H1 (cell line): ENCODE data around the gene CACNA2D1. TPM values are rescaled to one million over a fixed set of nuclear protein-coding genes. Genes with fewer than 3 reads are reported as not detected.

Source experiments
- CBX5 ChIP-seq: fragments of 300-800, 300-1000 bp; sonication (generic); IDR thresholded peaks from 2 replicates; pipeline ENCODE4 v1.7.1; 2016; ENCODE audit warnings: antibody characterized with exemption, low read length, low read depth
- CHD7 ChIP-seq: fragments of 300-600 bp; sonication (generic); IDR thresholded peaks from 2 replicates; pipeline ENCODE4 v1.7.1; 2012; ENCODE audit warnings: low read length, moderate library complexity, mild to moderate bottlenecking, inconsistent platforms; ENCODE audit not compliant: insufficient replicate concordance
- KDM4A ChIP-seq: IDR thresholded peaks from one replicate; pipeline ENCODE4 v1.7.1; 2012; ENCODE audit warnings: low read depth, mild to moderate bottlenecking, moderate library complexity, low read length, inconsistent platforms; ENCODE audit not compliant: severe bottlenecking
- SIRT6 ChIP-seq: IDR thresholded peaks from one replicate; pipeline ENCODE4 v1.7.1; 2012; ENCODE audit warnings: low read length, inconsistent platforms
- SIX5 ChIP-seq: IDR thresholded peaks from 2 replicates; pipeline ENCODE4 v1.6.1; 2011; ENCODE audit warnings: mild to moderate bottlenecking, low read depth, low read length
- SRF ChIP-seq: IDR thresholded peaks from 2 replicates; pipeline ENCODE4 v1.6.1; 2011; ENCODE audit warnings: mild to moderate bottlenecking, low read depth, low read length, moderate library complexity
- SUZ12 ChIP-seq: fragments of 200-600 bp; sonication (generic); IDR thresholded peaks from 2 replicates; pipeline ENCODE4 v1.6.1; 2012; ENCODE audit warnings: mild to moderate bottlenecking, inconsistent platforms, low read length, moderate library complexity, mixed read lengths
- TBP ChIP-seq: IDR thresholded peaks from 2 replicates; pipeline ENCODE4 v1.6.1; 2011; ENCODE audit warnings: low read depth, low read length, improper control_type of control experiment
- TCF12 ChIP-seq: IDR thresholded peaks from 2 replicates; pipeline ENCODE4 v1.6.1; 2011; ENCODE audit warnings: low read depth, mild to moderate bottlenecking, low read length
- TEAD4 ChIP-seq: IDR thresholded peaks from 2 replicates; pipeline ENCODE4 v1.6.1; 2012; ENCODE audit warnings: low read depth, low read length, inconsistent platforms, mixed read lengths
- polyA plus RNA-seq, 7 experiments: library from polyadenylated mRNA; depleted of rRNA in 3 of 7; stranded (reverse) in 5 of 7; unstranded in 2 of 7; fragments of >200 nt in 5 of 7; fragments of 200-250 nt in 2 of 7; gene quantifications; 1 replicate in 5 of 7; 2 replicates in 1 of 7; 4 replicates in 1 of 7; pipeline versions ENCODE4 v1.2.1 to v1.2.3, GENCODE V29; 2011 to 2013; ENCODE audit warnings: missing spikeins in 2 of 7, mixed read lengths in 2 of 7
- total RNA-seq: library from RNA; stranded (reverse); fragmentation: NEBNext Ultra II Directional; extraction: Animal tissue kit (Norgen Biotek cat#: 25700); gene quantifications from 2 replicates; pipeline ENCODE4 v1.2.1, GENCODE V29; 2021
- TF ChIP-seq, protein P1 (sequence below): IDR thresholded peaks from 2 replicates; pipeline ENCODE4 v1.6.1; 2011; ENCODE audit warnings: low read depth, mild to moderate bottlenecking, low read length; ENCODE audit not compliant: insufficient read depth

The CACNA2D1 gene
- total and polyA plus RNA-seq, 2 of the 8 experiments (the other 6 are each of a cell fraction or from before 2014, with no cell fraction given): 4.3 to 27.3 TPM

DNA sequence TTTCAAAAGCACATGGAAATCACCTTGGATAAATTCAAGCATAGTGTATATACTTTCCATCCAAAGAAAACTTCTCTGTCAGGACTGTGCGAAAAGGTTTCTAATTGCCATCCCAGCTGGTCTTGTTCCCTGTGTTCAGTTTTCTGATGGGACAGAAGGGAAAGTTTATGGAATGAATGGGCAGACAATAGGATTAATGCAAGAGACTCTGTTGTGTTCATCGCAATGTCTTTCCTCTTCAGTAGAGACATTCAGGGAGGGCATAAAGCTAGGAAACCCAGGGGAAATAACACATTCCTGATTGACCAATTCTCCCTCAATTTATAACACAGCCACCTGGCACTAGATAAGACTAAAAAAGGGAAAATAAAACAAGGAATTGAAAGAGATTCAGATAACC, 78.9 kb downstream of the CACNA2D1 start (continued):
- TF ChIP-seq CHD7 (no peak), TBP (no peak), SUZ12 (no peak), SIX5 (no peak), SRF (no peak), TCF12 (no peak), KDM4A (no peak), CBX5 (no peak), TEAD4 (no peak), SIRT6 (no peak)
- TF ChIP-seq, protein P1, sequence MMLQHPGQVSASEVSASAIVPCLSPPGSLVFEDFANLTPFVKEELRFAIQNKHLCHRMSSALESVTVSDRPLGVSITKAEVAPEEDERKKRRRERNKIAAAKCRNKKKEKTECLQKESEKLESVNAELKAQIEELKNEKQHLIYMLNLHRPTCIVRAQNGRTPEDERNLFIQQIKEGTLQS: no peak
